Retina (tissue), 1 donor: Measurements from ENCODE around the gene VGLL4.
"Not testable (repeated sequence)": the region's sequence is repeated elsewhere in the genome, so short reads cannot be mapped to it uniquely, and the experiment has no call there.

ENCODE experiments used
- DNase-seq: peaks from one replicate; pipeline ENCODE4 v3.0.0-alpha.2; 2016

Gene VGLL4

DNA sequence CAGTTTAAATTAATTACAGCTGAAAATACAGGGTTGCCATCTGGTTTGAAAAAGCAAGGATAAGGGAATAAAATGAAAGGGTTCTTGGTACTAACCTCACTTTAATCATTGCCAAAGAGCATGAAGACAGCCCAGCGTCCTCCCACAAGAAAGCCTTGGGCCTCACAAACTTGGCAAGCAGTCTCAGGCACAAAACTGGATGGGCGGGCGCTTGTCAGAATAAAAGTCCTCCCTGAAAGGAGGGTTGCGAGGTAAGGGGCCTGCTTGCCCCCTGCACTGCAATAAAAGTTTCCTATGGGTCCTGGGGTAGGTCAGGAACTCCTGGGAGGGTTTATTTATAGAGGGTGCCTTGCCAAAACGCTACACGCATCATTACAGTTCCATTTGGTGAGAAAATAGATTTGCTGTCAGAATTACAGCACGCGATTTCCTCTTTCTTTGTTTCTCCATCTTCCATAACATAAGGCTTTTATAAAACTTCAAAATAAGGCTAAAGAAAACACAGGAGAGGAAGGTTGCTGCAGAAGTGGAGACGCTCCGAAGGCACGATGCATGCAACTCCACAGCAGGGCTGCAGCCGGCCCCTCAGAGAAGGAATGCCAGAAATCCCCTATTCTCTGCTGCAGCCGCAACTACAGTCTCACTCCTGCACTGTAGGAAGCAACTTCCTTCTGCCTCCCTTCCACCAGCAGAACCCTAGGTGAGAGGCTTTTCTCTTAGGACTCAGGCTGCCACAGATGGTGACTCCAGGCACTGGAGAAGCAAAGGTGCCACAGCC lies 61.3 kb downstream of the VGLL4 start:
- no peak for DNase-seq

DNA sequence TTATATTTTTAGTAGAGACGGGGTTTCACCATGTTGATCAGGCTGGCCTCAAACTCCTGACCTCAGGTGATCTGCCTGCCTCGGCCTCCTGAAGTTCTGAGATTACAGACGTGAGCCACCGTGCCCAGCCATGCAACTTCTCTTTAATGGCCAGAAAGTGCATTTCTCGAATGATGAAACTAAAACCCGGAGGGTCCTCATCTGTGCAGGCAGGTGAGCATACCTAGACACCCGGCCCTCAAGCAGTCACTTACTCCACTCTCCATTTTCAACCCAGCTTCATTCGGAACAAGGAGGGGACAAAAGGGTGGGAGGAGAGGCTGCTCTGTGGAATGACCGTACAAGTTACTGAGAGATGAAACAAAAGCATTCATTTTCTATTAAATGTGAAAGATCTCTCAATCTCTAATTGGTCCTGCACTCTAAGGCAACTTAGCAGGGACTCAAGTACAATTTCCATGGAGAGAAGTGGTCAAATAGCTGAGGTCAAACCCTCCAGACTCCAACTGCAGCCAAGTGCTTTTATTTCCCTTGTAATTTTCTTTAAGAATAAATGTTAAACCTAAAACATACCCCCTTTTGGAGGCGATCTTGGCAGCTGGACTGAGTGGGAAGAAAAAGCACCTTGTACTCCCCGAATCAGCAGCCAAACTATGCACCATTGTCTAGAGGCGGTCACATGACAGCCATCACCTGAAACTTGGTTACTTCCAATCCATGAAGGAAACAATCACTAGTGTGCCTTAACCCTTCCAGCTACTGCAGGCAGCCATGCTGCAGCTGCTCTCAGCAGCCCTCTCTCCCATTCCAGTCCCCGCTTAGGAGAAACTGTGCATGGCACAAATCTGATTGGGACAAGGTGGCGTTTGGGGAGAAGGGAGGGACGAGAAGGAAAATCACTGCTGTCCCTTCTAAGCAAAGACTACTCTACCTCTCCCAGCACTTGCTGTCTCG lies 62.2 kb downstream of the VGLL4 start:
- no peak for DNase-seq

DNA sequence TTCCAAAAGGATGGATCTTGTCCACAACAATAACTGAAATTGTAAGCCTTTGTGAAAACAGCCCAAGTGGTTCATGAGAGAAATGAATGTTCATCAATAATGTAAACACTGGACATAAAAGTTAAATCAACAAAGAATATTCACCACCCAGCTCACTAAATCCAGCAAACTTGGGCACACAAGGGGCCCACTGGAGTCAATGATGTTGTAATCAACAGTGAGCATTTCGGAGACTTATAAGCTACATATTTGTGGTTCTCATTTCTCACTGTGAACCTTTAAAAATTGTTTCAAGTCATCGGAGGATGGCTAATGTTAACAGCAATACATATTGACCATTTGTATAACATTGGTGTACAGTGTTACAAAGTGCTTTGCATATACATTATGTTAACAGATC lies 63.1 kb downstream of the VGLL4 start:
- no peak for DNase-seq

DNA sequence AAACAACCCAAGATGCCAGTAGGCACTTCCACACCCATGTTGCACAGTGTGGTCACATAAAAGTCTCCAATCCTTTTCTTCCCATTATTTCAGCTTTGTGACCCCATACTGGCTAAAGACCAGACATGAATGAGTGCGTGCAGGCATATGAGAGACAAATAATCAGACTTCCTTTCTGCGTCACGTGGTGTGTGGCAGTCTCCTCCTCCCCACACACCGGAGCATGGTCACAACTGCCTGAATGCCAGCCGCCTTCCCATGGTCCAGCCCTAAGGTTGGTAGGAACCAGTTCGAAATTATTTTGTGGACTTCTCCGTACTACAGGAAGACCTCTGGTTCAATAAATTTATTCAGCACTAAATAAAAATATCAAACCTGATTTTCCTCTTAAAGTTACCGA lies 65.5 kb downstream of the VGLL4 start:
- no peak for DNase-seq

DNA sequence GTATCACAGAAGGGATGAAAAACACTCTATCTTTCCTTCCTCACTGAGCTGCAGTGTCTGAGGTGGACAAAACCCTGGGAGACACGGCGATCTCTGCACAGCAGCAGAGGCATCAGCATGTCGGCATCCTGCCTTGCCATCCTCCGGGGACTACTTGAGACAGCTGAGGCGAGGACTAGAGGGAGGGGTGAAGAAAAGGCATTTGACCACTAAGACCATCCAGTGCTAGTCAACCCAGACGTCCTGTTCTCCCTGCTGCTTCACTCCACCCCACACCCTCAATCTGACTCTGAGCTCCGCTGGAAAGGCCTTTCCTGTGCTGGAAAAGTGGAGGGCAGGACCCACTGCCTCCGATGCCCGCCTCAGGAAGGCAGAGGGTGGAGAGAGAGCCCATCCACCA lies 67.3 kb downstream of the VGLL4 start:
- DNase-seq, result no peak

DNA sequence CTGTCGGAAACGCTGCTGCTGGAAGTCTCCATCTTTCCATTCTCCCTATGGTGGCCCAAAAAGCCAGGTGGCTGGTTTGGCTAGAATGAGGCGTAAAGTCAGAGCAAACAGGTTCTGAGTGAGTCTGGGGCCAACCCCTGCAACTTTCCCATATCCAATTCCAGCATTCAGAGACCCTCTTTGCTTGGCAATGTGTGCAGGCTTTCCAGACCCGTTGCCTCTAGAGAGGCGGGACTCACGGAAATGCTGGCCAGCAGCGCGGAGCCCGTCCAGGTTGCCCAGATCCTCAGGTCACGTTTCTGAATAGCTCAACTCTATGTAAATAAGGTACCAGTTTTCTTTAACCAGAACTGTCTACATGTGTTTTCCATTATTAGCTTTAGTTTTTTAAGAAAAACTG lies 68.0 kb downstream of the VGLL4 start:
- DNase-seq, result no peak

DNA sequence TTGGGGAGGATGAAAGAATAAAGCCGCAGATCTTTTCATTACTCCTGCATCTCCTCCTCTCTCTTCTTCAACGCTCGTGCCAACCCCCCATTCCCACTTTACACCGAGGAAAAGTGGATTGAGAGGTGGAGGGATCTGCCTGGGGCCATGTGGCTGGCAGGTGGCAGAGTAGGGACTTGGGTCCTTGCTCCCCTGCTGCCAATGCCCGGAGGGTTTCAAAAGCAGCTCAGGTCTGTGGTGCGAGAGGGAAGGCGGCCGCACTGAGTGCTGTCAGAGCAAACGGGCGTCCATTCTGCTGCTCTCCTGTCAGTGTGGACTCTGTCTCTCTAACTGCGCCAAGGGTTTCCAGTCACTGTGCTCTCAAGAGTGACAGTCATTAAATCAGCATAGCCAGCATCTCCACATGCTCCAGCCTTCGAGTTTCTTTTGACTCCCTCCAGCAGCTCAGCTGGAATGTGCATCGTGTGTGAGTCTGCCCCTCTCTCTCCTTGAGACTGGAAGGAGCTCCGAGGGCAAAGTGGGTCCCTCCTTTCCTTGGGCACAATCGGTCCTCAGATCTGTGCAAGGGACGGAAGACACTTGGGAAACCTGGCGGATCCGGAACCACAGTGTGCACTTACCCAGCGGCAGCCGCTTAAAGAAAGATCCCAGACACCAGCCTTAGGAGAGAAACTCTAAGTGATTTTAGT lies 68.6 kb downstream of the VGLL4 start:
- no peak for DNase-seq

DNA sequence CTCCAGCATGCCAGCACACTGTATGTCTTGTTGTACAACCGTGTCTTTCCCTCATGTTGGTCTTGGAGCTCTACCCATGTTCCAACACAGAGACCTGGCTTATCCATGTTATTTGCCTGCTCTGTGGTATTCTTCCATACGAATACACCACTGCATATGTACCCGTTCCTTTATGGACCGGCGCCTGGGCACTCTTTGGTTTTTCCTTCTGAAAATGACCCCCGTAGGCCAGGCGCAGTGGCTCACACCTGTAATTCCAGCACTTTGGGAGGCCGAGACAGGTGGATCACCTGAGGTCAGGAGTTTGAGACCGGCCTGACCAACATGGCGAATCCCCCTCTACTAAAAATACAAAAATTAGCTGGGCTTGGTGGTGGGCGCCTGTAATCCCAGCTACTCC lies 71.1 kb downstream of the VGLL4 start:
- DNase-seq, result not testable (repeated sequence)

DNA sequence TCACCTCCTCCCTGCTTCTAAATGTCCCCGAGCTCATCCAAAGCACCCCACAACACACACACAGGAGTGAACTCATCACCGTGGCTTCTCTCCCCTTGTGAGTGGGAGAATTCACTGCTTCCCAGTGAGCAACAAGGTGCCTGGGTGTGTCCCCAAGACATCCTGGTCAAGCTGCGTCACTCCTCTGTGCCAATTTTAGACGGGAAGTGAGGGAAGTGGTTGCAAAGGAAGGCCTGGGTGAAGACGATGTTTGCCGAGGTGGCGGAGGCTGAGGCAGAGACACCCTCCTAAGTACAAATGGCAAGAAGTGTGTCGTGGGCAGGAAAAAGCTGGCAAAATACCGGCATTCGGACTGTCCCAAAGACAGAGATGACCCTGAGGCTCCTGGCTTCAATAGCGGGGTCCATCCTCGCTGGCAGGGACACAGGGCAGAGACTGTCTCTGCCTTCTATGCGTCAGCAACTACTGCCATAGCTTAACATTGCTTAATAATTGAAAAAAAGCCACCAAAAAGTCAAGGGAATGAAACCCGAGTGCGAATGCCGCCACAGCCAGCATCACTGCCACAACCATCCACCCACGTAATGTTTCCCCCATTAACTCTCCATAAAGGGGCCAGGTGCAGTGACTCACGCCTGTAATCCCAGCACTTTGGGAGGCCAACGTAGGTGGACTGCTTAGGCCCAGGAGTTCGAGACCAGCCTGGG lies 72.8 kb downstream of the VGLL4 start:
- DNase-seq, result no peak

DNA sequence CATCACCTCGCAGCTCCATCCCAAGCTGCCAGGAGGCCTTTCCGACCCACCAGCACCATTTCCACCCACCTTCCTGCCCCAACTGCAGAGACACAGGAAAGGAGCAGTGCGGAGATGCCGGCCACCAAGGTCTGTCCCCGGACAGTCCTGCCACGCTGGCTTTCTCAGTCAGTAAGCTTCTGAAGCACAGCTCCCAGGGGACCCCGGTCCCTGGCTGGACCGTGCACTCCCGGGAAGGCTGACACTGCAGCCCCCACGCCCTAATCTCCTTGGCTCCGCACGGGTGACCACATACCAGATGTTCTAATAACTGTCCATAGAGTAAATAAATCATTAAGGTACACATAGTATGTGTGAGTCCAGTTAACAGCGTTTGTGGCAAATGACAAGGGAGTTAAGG lies 73.5 kb downstream of the VGLL4 start:
- DNase-seq, result no peak

DNA sequence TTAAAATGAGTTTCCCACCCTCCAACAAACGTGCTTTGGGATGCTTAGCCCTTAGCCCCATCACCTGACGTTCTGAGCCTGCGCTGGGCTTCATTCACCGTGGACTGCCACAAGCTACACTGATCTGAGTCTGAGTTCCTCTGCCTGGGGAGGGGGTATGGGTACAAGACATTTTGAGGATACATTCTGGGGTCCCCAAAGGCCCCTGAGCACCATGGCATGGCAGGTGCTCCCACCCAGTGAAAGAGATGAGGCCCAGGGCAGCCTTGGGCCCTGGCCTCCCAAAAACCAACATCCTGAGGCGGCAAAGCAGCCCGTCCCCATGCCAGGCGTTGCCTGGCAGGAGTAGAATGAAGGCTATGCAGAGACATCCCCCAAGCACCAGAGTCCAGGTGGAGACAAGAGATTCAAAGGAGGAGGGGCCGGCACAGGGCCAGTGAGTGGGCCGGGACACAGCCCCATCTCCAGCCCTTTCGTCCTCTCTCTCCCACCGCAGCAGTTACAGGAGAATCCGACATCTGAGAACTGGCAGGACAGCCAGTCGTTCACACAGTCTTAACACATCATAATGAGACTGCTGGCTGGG lies 74.5 kb downstream of the VGLL4 start:
- no peak for DNase-seq

DNA sequence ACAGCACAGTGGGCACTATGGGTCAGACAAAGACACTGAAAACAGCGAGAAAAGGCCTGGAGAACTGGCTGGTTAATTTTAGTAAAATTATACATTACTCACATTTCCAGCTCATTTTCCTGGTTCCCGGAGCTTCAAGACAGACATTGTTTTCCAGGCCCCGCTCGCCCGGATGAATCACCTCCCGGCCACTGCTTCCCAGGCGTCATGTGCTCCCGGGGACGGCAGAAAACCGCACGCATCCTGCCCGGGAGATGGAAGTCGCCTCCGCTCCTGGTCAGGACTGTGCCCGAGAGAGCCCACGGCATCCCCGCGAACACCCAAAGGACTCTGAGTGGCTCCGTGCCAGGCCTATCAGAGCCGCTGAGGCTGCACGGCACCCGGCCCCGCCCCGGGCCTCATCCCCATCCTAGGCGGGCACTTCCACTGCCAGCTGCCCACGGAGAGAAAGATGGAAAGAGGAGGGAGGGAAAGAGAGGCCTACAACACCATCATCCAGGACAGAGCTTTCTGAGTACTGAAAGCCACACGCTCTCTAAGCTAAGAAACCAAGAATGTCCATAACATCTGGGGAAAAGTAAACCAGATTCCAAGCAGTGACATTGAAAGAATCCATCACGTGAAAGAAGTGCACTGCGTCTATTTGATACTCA lies 75.1 kb downstream of the VGLL4 start:
- DNase-seq, result no peak

DNA sequence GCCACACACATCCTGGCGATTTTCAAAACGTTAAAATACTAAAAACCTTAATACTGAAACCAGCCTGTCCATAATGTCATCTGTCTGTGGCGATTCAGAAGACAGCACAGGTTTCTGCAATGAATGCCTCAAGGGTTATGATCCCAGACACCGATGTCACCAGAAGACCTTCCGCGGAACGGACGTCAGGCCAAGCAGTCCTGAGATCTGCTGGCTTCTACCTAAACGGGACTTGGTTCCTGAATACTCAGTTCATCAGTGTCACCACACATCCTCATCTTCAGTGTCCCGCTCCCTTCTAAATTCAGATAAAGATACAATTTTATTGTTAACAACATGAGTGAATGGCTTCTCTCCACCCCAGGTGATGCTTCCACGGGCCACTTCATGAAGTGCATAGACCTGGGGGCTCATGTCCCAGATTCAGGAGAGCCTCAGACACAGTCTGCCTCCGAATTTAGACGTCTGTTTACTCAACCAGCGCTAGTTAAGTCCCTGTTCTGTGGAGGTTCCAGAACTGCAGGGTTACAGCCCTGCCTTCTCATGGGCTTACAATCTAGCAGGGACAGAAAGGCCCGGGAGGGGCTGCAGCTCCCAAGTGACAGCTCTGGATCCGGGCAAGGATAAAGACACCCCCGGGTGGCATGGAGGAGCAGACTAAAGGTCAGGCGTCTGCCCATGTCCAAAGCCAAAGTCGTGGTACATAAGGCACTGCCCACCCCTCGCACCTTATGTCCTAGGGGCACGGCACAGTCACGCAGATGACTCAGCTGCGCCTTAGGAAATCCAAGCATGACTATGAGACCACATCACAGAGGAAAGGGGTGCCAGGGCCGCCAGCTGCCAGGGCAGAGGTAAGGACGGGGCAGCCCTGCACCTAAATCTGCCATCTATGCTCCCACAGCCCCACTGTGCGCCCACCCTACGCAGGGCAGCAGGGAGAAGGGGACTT lies 75.9 kb downstream of the VGLL4 start:
- DNase-seq, result no peak

DNA sequence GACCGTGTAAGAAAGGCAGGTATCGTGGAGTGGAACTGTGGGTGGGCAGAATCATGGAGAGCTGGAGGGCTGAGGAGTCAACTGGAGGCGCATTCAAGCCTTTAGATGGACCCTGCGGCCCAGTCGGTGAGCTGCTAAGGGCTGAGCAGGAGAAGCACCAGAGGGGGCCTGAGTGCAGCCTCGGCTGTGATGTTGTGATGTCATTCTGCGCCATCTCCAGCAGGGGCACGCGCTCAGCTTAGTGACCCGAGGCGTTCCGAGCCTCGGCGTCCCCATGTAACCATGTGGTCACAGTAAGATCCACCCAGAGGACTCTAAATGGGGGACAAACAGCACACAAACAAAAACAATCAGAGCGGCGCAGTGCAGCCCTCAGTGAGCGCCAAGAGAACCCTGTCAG lies 76.8 kb downstream of the VGLL4 start:
- DNase-seq, result peak; percentile 58

DNA sequence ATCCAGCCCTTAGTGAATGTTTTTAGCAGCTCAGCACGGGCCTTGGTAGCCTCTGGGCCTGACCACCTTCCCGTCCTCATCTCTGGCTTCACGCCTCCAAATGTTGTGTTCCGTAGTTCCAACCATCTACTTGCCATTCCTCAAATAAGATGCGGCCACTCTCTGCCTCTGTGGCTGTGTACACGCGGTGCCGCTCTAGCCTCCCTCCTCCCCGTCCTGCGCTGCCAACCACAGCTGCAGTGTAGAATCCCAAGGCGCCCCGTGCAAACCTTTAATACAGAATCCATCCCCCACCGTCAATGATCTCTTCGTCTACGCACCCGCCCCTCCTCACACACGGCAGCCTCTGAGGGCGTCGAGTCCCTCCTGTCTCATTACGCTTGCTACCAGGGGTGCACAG lies 77.2 kb downstream of the VGLL4 start:
- peak; percentile 38 for DNase-seq

DNA sequence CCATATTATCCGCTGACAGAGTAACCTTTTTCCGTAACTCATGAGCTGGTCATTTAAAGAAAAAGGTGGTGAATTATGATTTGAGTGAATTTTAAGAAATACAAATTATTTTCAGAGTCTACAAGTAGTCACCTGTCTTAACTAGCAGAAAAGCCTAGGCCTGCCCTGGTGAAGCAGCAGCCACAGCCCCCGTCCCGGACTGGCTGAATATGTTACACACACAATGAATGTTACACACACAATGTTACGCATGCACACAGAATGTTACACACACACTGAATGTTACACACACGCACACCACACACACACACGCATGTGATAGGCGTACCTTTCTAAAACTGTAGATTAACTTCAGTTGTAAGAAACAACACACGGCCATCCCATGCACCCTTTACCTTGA lies 77.8 kb downstream of the VGLL4 start:
- DNase-seq, result no peak

DNA sequence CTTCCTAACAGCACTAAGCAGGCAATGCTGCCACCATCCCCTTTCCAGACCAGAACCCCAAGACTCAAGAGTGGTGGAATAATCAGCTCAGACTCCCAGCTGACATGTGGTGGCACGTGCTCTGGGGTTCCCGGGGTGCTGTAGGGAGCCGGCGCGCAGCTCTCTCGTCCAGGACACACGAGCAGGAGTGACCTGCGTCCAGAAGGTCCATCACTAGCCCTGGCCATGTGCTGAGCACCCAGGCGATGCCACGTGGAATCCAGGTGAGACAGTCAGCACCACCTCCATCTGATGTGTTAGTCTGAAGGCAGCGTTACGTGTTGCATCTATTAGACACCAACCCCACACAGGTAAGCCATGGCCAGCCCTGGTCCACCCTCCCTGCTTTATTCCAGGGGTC lies 78.2 kb downstream of the VGLL4 start:
- DNase-seq, result no peak

DNA sequence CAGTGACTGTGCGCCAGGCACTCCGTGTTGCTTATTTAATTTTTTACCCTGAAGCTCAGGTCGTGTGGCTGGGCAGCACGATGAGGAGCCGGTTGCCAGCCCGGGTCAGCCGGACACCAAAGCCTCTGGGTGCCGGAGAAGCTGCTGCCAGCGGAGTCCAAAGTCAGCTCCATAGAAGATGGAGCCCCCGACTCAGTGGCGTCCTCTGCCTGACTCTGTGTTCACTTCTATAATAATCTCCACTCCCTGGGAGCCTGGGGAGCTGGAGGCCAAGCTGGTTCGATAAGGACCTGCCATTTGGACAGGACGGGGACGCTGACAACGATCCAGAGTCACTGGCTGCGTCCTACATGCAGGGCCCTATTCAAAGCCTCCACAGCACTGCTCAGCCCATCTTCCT lies 78.6 kb downstream of the VGLL4 start:
- no peak for DNase-seq

DNA sequence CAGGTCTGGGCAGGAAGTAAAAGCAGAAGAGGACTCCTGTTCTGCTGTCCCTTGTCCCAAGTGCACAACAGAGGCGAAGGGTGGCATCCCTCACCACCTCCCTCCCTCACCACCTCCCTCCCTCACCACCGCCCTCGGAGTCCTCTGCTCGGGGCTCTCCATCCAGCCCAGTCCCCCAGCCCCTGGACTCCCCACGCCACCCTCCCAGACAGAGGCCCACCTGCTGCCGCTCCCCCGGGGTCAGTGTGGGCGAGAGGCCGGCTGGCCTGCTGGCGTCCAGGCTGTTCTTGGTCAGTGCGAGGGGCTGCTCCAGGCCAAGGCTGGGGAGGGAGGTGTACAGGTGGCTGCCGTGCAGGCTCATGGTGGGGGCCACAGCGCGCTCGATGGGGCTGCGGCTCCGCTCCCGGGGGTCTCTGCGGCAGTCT lies 79.1 kb downstream of the VGLL4 start:
- DNase-seq, result no peak

DNA sequence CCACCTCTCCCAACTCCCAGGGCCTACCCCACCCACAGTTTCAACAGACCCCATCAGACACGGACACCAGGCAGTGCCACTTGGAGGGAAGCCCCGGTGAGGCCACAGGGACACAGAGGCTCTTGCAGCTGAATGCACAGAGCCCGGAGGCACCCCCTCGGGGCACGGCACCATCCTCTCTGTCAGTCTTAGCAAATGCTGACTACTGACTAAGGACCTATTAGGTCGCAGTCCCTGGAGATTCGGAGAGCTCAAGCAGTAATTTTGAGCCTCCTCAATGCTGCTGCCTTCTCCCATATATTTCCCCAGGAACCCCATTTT lies 79.9 kb downstream of the VGLL4 start:
- no peak for DNase-seq
